ENCODE results near the gene ZFPL1. TPM values are rescaled to one million over a fixed set of nuclear protein-coding genes. Genes with fewer than 3 reads are reported as not detected.

The ZFPL1 gene
- total and polyA plus RNA-seq, 9 of the 15 experiments (the other 6 are each of a cell fraction or from before 2014, with no cell fraction given), result 3.7 to 37.5 (median 22.7) TPM

DNA sequence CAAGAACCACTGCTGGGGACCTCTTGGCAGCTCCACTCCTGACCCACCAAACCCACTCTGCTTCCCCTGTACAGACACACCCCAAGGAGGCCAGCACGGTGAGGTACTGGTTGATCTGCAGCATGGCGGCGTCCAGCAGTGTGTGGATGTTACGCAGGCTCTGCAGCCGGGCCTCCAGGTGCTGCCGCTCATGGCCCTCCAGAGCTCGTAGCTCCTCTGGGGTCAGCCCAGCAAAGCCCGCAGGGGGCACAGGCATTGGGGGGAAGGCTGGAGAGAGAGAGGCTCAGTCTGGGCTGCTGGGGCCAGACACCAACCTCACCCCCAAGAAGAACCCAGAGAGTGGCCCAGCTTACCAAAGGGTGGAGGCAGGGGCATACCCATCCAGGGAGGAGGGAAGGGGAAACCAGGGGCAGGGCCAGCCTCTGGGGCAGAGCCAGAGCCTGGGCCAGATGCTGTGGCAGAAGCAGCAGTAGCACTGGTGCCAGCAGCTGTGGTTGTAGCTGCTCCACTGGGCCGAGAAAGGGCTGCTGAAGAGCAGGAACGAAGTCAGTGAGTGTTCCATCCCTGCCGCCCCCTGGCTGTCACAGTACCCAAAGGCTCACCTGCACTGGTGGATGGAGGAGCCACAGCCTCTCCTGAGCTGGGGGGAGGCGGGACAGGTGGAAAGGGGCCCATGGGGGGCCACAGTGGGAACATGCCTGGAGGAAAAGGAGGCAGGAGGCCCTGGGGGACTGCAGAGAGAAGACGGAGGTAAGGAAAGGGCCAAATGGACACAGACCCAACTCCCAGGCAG, 45.8 kb downstream of the ZFPL1 start:
- peaks cover 13% of the 10 kb centered on the region; the same call in 1 of the 2 replicates for H4K20me1 ChIP-seq (replicated peaks; ENCODE audit: control insufficient read depth, insufficient read depth, low read length)
- no peak overlapping the region for H3K27ac ChIP-seq (ENCODE audit: extremely low read depth, low read depth, low read length)
- CTCF ChIA-PET (ENCODE audit: low intra/inter-chr PET ratio), result no interaction called here
- in situ Hi-C loops (cut with MboI), result no loop called here
- no peaks in the 10 kb centered on the region for H3K9me3 ChIP-seq (replicated peaks; ENCODE audit: control insufficient read depth, insufficient read depth, low read depth, low read length)
- no TSS peak for BruUV-seq (replicated peaks)
- H3K27me3 ChIP-seq (ENCODE audit: control insufficient read depth in 2 of 2, insufficient read depth in 2 of 2, low read length in 2 of 2), result no peaks in the 10 kb centered on the region
- H3K4me2 ChIP-seq (ENCODE audit: insufficient read depth, low read length), result no peak overlapping the region
- DNase-seq (ENCODE audit: extremely low read depth in 1 of 4, low spot score in 3 of 4) (no peak), ATAC-seq (no peak), FAIRE-seq (no peak)
- H3K9me1 ChIP-seq (ENCODE audit: control insufficient read depth, insufficient read depth, low read length), result peaks cover 4% of the 10 kb centered on the region
- peaks cover 39% of the 10 kb centered on the region for H3K79me2 ChIP-seq (ENCODE audit: control insufficient read depth, insufficient read depth, low read length)
- H3K4me3 ChIP-seq, result no peak overlapping the region
- peaks cover 12 to 34% of the 10 kb centered on the region in 2 experiments; a peak in 4 of 5 replicates for H3K4me1 ChIP-seq (replicated peaks in 1 of 2; ENCODE audit: control insufficient read depth in 2 of 2, insufficient read depth in 2 of 2, low read length in 2 of 2)
- H3K36me3 ChIP-seq (ENCODE audit: control insufficient read depth, insufficient read depth, low read length), result peaks cover 81% of the 10 kb centered on the region
- no peak overlapping the region for H2AFZ ChIP-seq (ENCODE audit: low read depth, low read length)
- 91% methylated on average over 10 of the region's 13 CpGs for WGBS (ENCODE audit: insufficient coverage, low coverage, missing lambda C conversion rate)
- POLR2A ChIA-PET, result interaction anchor here (0.6 to 8.4 kb wide), 10 partner anchors 7 to 1241 kb away, joined by 3 to 182 read pairs (median 4); partner anchors contain the start of genes FAU, MRPL49, SPDYC and TM7SF2
- intact Hi-C loops (cut with micrococcal nuclease), result no loop called here
- peak overlapping the region in 1 of 2 experiments; percentile 17; a peak in 1 of 4 replicates for H3K9ac ChIP-seq (ENCODE audit: insufficient read depth in 1 of 2, low read depth in 2 of 2, low read length in 2 of 2)
- peak; percentile 74 for TF ChIP-seq POLR2G (IDR thresholded peaks at IDR 0.05; ENCODE audit: low read depth, low read length)
- TF ChIP-seq RBFOX2 (IDR thresholded peaks at IDR 0.05; ENCODE audit: low read depth, low read length), result peak; percentile 68
- peak; percentile 43 for TF ChIP-seq RBM22 (IDR thresholded peaks at IDR 0.05; ENCODE audit: low read depth, low read length, poor library complexity, severe bottlenecking)
- no peak for TF ChIP-seq UBTF (IDR thresholded peaks at IDR 0.05; ENCODE audit: borderline replicate concordance in 1 of 2, low read depth in 2 of 2, low read length in 2 of 2)

All from K562 (cell line).